Aorta (tissue), 5 donors: ENCODE results near the gene PRKN. TPM values are rescaled to one million over a fixed set of nuclear protein-coding genes. Genes with fewer than 3 reads are reported as not detected.

Source experiments
- ATAC-seq: fragments of 200-7000 bp; cut with Tn5 transposase; one replicate; pipeline ENCODE4 v1.9.1; 2022; ENCODE audit warnings: moderate library complexity; ENCODE audit not compliant: low FRiP score
- DNase-seq, 2 donors: peaks; one replicate each; pipeline ENCODE4 v3.0.0-alpha.2; 2020
- H3K27ac ChIP-seq, 2 donors: one replicate each; pipeline ENCODE4 v1.5.1; 2013; ENCODE audit warnings: low read length in 2 of 2, mild to moderate bottlenecking in 2 of 2, moderate library complexity in 2 of 2, control low read depth in 1 of 2, inconsistent platforms in 1 of 2, low read depth in 1 of 2
- H3K27me3 ChIP-seq, 2 donors: one replicate each; pipeline ENCODE4 v1.6.1; 2013; ENCODE audit warnings: control low read depth in 1 of 2, low read length in 1 of 2, mild to moderate bottlenecking in 1 of 2, moderate library complexity in 1 of 2; ENCODE audit not compliant: insufficient read depth in 2 of 2, control insufficient read depth in 1 of 2
- H3K36me3 ChIP-seq, 2 donors: one replicate each; pipeline ENCODE4 v1.6.1; 2013; ENCODE audit warnings: control low read depth in 1 of 2, low read length in 1 of 2, mild to moderate bottlenecking in 1 of 2; ENCODE audit not compliant: insufficient read depth in 2 of 2, control insufficient read depth in 1 of 2
- H3K4me1 ChIP-seq, 2 donors: one replicate each; pipeline ENCODE4 v1.6.1; 2013; ENCODE audit warnings: low read length in 2 of 2, control low read depth in 1 of 2, mild to moderate bottlenecking in 1 of 2, moderate library complexity in 1 of 2; ENCODE audit not compliant: insufficient read depth in 2 of 2, control insufficient read depth in 1 of 2
- H3K4me3 ChIP-seq, 2 donors: one replicate each; pipeline ENCODE4 v1.5.1; 2013; ENCODE audit warnings: low read length in 2 of 2, control low read depth in 1 of 2, mild to moderate bottlenecking in 1 of 2
- H3K9me3 ChIP-seq: one replicate; pipeline ENCODE4 v1.6.1; 2013; ENCODE audit warnings: mild to moderate bottlenecking, low read length; ENCODE audit not compliant: control insufficient read depth
- WGBS, 2 donors: extraction: QIAGEN DNeasy Blood & Tissue Kit; methylation state at CpG; one replicate each; pipeline ENCODE4 v1.1.7; 2013; 5-methylcytosine and 5-hydroxymethylcytosine counted together
- intact Hi-C, 2 donors: fragments of 100-400 bp; cut with DNase I; formaldehyde crosslinking; loops; one replicate each; pipeline versions ENCODE4 v1.14.2 to v1.15.0; 2022
- polyA plus RNA-seq, 2 donors: library from polyadenylated mRNA; stranded (reverse); fragments of 200-250 nt; gene quantifications; one replicate each; pipeline ENCODE4 v1.2.3, GENCODE V29; 2013
- total RNA-seq, 2 donors: library from RNA; stranded (reverse); fragmentation: NEBNext Ultra II Directional; extraction: Animal tissue kit (Norgen Biotek cat#: 25700); gene quantifications; one replicate each; pipeline ENCODE4 v1.2.1, GENCODE V29; 2021
- donor health status: healthy with polysubstance abuse.
- donor health status: Bipolar disorder and iron deficiency.
- donor health status: DM: no; HTN: no; CAD: no.
- donor health status: DM: no; HTN: no; CAD: no.
- donor health status: DM: yes; HTN: yes; CAD: no.

PRKN gene
- total and polyA plus RNA-seq, 4 donors = 1.0 to 17.3 (median 5.7) TPM

DNA sequence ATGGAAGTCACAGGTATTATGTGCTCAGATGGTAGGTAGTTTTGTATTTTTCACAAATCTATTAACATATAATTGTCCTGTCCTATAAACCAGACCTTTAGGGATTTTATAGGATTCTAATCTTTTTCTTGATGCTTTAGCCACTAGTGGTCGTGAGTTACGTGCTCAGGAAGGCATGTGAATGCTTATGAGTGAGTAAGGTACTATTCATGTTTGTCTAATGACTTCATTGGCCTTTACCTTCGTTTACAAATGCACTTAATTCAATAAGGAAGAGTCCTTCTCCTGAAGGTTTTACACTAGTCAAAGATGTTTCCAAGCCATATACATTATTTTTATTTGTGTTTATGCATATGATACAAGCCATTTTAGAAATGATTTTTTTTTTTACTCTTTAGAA is 23.2 kb upstream of the PRKN start:
- WGBS, 2 donors = 42 to 53% methylated on average over 3 of the region's 3 CpGs
- intact Hi-C loops = no loop called here
- ATAC-seq = no peak

DNA sequence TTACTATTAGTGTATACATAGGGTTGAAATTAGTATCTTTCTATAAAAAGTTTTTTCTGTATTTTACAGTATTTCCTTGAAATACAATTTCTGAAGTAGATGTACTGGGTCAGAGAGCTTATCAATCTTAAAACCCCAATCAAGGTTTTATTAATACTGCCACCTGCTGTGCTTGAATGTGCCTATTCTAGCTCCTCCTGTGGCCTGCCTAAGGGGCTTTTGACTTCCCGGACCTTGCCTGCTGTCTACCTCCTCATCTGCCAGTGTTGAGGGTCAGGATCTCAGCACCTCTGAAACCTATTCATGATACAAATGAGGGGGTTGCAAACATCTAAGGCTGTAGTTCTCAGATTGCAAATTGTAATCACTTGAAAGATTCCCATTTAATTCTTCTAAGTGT is 9.4 kb upstream of the PRKN start:
- H3K27me3 ChIP-seq = no peaks in the 10 kb centered on the region
- WGBS, 2 donors = 13 to 30% methylated on average over 1 of the region's 1 CpG
- no peak overlapping the region for H3K27ac ChIP-seq
- H3K9me3 ChIP-seq = peaks cover 1% of the 10 kb centered on the region
- no peaks in the 10 kb centered on the region for H3K36me3 ChIP-seq
- H3K4me3 ChIP-seq = no peak overlapping the region
- ATAC-seq = no peak
- intact Hi-C loops = no loop called here
- H3K4me1 ChIP-seq = no peaks in the 10 kb centered on the region
- DNase-seq = no peak

More for the DNA sequence above, 23.2 kb upstream of the PRKN start:
- no peak for DNase-seq
- H3K27ac ChIP-seq = no peak overlapping the region
- no peaks in the 10 kb centered on the region for H3K27me3 ChIP-seq
- H3K4me1 ChIP-seq = no peaks in the 10 kb centered on the region
- H3K4me3 ChIP-seq = no peak overlapping the region
- H3K9me3 ChIP-seq = no peaks in the 10 kb centered on the region
- H3K36me3 ChIP-seq = no peaks in the 10 kb centered on the region

DNA sequence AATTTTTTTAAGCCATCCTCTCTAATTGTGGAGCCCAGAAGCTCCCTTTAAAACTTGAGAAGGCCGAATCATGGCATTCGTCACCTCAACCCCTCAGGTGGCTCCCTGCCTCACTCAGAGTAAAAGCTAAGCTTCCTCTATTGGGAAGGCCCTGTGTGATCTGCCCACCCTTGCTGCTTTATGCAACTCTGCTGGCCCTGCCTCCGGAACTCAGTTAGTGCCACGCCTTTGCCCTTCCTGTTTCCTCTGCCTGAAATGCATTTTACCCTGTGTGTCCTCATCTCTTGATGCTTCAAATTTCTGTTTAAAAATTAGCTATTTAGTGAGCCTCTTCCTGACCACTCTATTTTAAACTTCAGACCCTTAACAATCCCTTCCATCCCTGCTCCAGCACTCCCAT is 5.9 kb upstream of the PRKN start:
- ATAC-seq (no peak), DNase-seq (no peak)
- Histone ChIP-seq H3K27ac (no peak overlapping the region), H3K36me3 (no peaks in the 10 kb centered on the region), H3K27me3 (no peaks in the 10 kb centered on the region), H3K4me1 (no peaks in the 10 kb centered on the region), H3K4me3 (no peak overlapping the region), H3K9me3 (no peaks in the 10 kb centered on the region)
- intact Hi-C loops = no loop called here
- 86 to 90% methylated on average over 4 of the region's 4 CpGs for WGBS, 2 donors

DNA sequence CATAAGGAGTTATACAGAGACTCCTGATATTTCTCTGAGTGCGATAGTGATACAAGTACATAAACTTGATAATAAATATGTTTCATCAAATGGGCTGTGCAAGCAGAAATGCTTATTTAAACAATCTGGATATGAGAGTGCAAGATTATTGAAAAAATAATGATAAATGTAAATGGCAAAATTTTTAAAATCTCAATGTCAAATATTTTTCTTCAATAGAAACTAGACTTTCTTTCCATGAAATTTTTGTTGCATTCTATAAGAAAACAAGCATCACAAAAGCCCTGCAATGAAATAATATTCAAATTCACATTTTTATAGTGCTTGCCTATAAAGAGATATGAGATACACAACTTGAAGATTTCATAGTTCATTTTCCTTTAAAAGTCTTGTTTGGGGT is 2.9 kb upstream of the PRKN start:
- no peaks in the 10 kb centered on the region for H3K27me3 ChIP-seq
- WGBS, 2 donors = 97 to 100% methylated on average over 1 of the region's 1 CpG
- H3K4me3 ChIP-seq = no peak overlapping the region
- intact Hi-C loops = no loop called here
- no peak for ATAC-seq
- no peak overlapping the region for H3K27ac ChIP-seq
- H3K4me1 ChIP-seq = no peaks in the 10 kb centered on the region
- no peaks in the 10 kb centered on the region for H3K36me3 ChIP-seq
- H3K9me3 ChIP-seq = no peaks in the 10 kb centered on the region
- no peak for DNase-seq

DNA sequence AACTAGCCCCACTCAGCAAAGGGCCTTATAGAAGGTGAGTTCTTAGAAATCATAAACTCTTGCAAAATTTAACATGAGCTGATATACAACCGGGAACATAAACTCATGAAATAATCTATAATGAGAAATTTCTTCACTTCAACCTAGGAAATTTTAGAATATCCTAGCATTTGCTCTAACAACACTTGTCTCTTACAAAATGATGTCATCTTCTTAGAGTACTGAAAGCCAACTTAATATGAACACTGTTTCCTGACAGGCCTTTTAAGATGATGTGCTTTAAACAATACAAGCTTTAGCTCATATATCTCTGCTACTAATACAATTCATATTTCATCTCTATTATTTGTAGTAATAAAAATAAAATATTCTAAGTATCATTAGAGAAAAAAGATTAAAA is 1.1 kb upstream of the PRKN start:
- intact Hi-C loops = loop anchor here in 1 of 2 donors (10.0 kb wide), 2 partner anchors 344 to 686 kb away; partner anchors contain the start of gene QKI
- Histone ChIP-seq H3K36me3 (no peaks in the 10 kb centered on the region), H3K4me3 (no peak overlapping the region), H3K9me3 (no peaks in the 10 kb centered on the region), H3K27ac (no peak overlapping the region), H3K4me1 (no peaks in the 10 kb centered on the region), H3K27me3 (no peaks in the 10 kb centered on the region)
- 85 to 87% methylated on average over 1 of the region's 1 CpG for WGBS, 2 donors
- ATAC-seq (no peak), DNase-seq (no peak)

DNA sequence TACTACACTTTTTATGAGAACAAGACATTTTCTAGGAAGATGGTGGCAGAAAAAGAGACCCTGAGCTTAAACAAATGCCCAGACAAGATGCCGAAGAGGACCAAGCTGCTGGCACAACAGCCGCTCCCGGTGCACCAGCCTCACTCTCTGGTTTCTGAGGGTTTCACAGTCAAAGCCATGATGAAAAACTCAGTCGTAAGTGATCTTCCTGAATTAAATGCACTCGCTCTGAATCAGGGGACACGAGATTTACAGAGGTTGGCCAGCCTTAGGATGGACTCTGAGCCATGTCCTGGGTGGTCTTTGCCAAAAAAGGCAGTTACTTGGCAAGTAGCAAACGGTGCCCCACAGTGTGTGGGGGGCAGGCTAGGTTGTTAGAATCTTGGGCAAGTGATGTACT is 631 bp upstream of the PRKN start:
- Histone ChIP-seq H3K9me3 (no peaks in the 10 kb centered on the region), H3K4me3 (peak overlapping the region; percentile 13 to 43), H3K36me3 (no peaks in the 10 kb centered on the region), H3K27ac (no peak overlapping the region), H3K4me1 (no peaks in the 10 kb centered on the region), H3K27me3 (no peaks in the 10 kb centered on the region)
- DNase-seq = no peak
- intact Hi-C loops = loop anchor here in 1 of 2 donors (10.0 kb wide), 2 partner anchors 343 to 687 kb away; partner anchors contain the start of gene QKI
- 6% methylated on average over 7 of the region's 7 CpGs for WGBS, 2 donors
- ATAC-seq = peak; percentile 9

DNA sequence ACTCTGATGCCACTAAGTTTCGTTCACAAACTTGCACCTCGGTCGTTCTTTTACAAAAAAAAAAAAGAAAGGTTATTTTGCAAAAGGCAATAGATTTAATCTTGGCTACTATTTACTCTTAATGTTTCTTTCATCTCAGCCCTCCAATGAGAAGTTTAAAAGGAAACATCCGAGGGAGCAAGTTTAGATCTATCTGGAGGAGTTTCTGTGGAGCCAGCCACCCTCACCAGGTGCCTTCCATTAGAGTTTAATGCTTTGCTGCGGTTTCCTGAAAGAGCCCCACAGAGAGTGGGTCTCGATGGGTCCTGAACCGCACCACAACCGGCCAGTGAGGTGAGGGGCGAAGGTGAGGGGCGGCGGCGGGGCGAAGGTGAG is 632 bp downstream of the PRKN start:
- no peak for ATAC-seq
- intact Hi-C loops = loop anchor here in 1 of 2 donors (10.0 kb wide), 2 partner anchors 342 to 688 kb away; partner anchors contain the start of gene QKI
- H3K9me3 ChIP-seq = no peaks in the 10 kb centered on the region

DNA sequence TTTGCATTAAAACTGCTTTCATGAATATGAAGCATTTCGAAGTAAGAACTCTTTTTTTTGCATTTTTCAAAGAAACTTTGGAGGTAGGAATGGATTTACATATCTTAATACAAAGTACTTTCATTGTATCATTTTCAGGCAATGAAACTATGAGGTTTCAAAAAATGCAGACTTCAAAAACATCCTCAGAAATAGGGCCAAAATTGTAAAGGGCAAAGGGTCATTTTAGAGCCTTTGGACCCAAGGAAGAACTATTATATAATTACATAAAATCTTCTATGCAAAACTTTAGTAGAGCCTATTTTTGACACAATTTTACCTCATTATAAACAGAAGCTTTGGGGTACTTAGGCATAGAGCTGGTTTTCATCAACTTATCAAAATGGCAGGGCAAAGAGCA is 4.9 kb downstream of the PRKN start:
- Histone ChIP-seq H3K9me3 (no peaks in the 10 kb centered on the region), H3K27me3 (no peaks in the 10 kb centered on the region), H3K27ac (no peak overlapping the region), H3K36me3 (no peaks in the 10 kb centered on the region), H3K4me1 (no peaks in the 10 kb centered on the region), H3K4me3 (no peak overlapping the region)
- intact Hi-C loops = loop anchor here in 1 of 2 donors (10.0 kb wide), 2 partner anchors 338 to 692 kb away; partner anchors contain the start of gene QKI
- ATAC-seq (no peak), DNase-seq (no peak)
- WGBS, 2 donors = 98 to 100% methylated on average over 1 of the region's 1 CpG

More for the DNA sequence above, 632 bp downstream of the PRKN start:
- 5% methylated on average over 13 of the region's 13 CpGs for WGBS, 2 donors
- Histone ChIP-seq H3K4me3 (peak overlapping the region; percentile 58 to 79), H3K36me3 (no peaks in the 10 kb centered on the region), H3K27me3 (no peaks in the 10 kb centered on the region), H3K4me1 (no peaks in the 10 kb centered on the region), H3K27ac (no peak overlapping the region)
- no peak for DNase-seq

DNA sequence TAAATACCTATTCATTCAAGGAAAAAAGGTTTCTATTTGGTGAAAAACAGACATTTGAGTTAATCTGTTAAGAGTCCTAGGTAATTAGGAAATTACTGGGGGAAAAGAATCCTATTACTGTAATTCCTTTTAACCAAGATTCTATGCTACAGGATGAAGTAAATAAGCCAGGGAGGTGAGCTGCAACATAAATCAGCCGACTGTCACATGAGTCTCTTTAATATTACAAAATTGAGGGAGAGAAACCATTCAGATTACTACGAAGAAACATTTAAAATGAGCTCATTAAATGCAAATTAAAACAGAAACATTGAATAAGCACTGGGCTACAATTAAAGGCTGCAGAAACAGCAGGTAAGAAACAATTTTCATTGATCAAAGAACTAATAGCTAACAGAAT is 5.3 kb downstream of the PRKN start:
- no peaks in the 10 kb centered on the region for H3K27me3 ChIP-seq
- intact Hi-C loops = loop anchor here in 1 of 2 donors (10.0 kb wide), 2 partner anchors 337 to 693 kb away; partner anchors contain the start of gene QKI

More for the DNA sequence above, 5.3 kb downstream of the PRKN start:
- WGBS, 2 donors = 93% methylated on average over 2 of the region's 2 CpGs
- Histone ChIP-seq H3K4me3 (no peak overlapping the region), H3K36me3 (no peaks in the 10 kb centered on the region), H3K9me3 (no peaks in the 10 kb centered on the region), H3K27ac (no peak overlapping the region), H3K4me1 (no peaks in the 10 kb centered on the region)
- DNase-seq = no peak
- ATAC-seq = no peak
